AG09309 (cell line): Measurements from ENCODE around the gene OR52E1.

Source experiments
- DNase-seq: peaks from one replicate; pipeline ENCODE4 v3.0.0-alpha.2; 2010; ENCODE audit warnings: low read depth
- H3K4me3 ChIP-seq: 2 replicates; pipeline ENCODE4 v1.5.1; 2011; ENCODE audit warnings: mild to moderate bottlenecking, low read depth, low read length, moderate library complexity; ENCODE audit not compliant: control insufficient read depth
- CTCF ChIP-seq: IDR thresholded peaks from 2 replicates; pipeline ENCODE4 v1.5.1; 2011; ENCODE audit warnings: mild to moderate bottlenecking, low read depth, low read length, inconsistent platforms; ENCODE audit not compliant: insufficient read depth, control insufficient read depth; ENCODE audit errors: missing control alignments

Gene OR52E1

GRCh38 chr11:5081405-5081804 lies 12.0 kb downstream of the OR52E1 start:
- no peak overlapping the region for H3K4me3 ChIP-seq
- DNase-seq, result no peak
- TF ChIP-seq CTCF, result no peak

- TF ChIP-seq CTCF, result no peak
- no peak overlapping the region for H3K4me3 ChIP-seq
- no peak for DNase-seq
These were observed 14.2 kb downstream of the OR52E1 start for GRCh38 chr11:5083602-5084001.

GRCh38 chr11:5088556-5088955 lies 19.2 kb downstream of the OR52E1 start:
- no peak for DNase-seq

DNA sequence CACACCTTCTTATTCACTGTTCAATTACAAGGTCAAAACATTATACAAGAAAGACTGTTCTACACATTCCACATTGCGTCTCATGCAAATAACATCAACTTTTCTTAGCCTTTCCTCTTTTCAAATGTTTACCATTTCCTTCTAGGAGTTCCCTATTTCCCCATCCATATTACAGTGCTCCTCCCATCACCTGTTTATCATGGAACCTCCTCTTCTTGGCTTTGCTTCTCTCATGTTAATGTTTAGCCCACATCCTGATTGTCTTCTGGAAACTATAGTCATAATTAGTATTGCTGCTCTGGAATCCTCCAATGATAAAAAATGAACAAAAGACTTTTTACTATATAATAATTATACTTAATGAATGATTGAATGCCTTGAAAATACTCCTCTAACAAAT lies 21.3 kb downstream of the OR52E1 start:
- no peak for TF ChIP-seq CTCF
- DNase-seq, result no peak
- no peak overlapping the region for H3K4me3 ChIP-seq

More at GRCh38 chr11:5088556-5088955, 19.2 kb downstream of the OR52E1 start:
- H3K4me3 ChIP-seq, result no peak overlapping the region
- no peak for TF ChIP-seq CTCF

DNA sequence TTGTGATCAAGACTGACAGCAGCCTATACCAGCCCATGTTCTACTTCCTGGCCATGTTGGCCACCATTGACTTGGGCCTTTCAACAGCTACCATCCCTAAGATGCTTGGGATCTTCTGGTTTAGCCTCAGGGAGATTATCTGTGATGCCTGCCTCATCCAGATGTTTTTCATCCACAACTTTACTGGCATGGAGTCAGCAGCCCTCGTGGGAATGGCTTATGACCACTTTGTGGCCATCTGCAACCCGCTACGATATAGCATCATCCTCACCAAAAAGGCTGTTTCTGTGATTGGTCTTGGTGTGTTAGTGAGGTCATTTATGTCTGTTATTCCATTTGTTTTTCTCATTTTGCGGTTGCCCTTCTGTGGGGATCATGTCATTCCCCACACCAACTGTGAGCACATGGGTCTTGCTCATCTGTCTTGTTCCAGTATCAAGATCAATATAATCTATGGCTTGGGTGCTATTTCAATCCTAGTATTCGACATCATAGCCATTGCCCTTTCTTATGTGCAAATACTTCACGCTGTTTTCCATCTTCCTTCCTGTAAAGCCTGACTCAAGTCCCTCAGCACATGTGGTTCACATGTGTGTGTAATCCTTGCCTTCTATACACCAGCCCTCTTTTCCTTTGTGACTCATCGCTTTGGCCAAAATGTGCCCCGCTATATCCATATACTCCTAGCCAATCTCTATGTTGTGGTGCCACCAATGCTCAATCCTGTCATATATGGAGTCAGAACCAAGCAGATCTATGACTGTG lies 23.6 kb downstream of the OR52E1 start:
- H3K4me3 ChIP-seq, result no peak overlapping the region
- no peak for TF ChIP-seq CTCF
- DNase-seq, result no peak

- no peak for DNase-seq
- no peak overlapping the region for H3K4me3 ChIP-seq
- no peak for TF ChIP-seq CTCF
These were observed 26.6 kb downstream of the OR52E1 start for GRCh38 chr11:5096011-5096410.
